Measurements from ENCODE around the gene WWTR1.
A peak's percentile ranks its signal among the peaks of the same experiment; 100 is the strongest.

The WWTR1 gene

GRCh38 chr3:149577801-149578200 lies 80.0 kb downstream of the WWTR1 start:
- TF ChIP-seq CTCF (IDR thresholded peaks at IDR 0.05; ENCODE audit: low read depth, low read length) = no peak
- H3K4me3 ChIP-seq (ENCODE audit: low read depth, low read length) = no peak overlapping the region

- no peak for TF ChIP-seq CTCF (IDR thresholded peaks at IDR 0.05; ENCODE audit: low read depth, low read length)
- peak overlapping the region; percentile 33 for H3K4me3 ChIP-seq (ENCODE audit: low read depth, low read length)
Observed at GRCh38 chr3:149575961-149576564, 81.8 kb downstream of the WWTR1 start.

GRCh38 chr3:149575213-149575960 lies 82.4 kb downstream of the WWTR1 start:
- H3K4me3 ChIP-seq (ENCODE audit: low read depth, low read length) = peak overlapping the region; percentile 33
- no peak for TF ChIP-seq CTCF (IDR thresholded peaks at IDR 0.05; ENCODE audit: low read depth, low read length)

GRCh38 chr3:149572796-149573414 lies 84.9 kb downstream of the WWTR1 start:
- no peak for TF ChIP-seq CTCF (IDR thresholded peaks at IDR 0.05; ENCODE audit: low read depth, low read length)
- no peak overlapping the region for H3K4me3 ChIP-seq (ENCODE audit: low read depth, low read length)

- TF ChIP-seq CTCF (IDR thresholded peaks at IDR 0.05; ENCODE audit: low read depth, low read length) = no peak
- H3K4me3 ChIP-seq (ENCODE audit: low read depth, low read length) = no peak overlapping the region
Observed at GRCh38 chr3:149571381-149571780, 86.4 kb downstream of the WWTR1 start.

- TF ChIP-seq CTCF (IDR thresholded peaks at IDR 0.05; ENCODE audit: low read depth, low read length) = no peak
- no peak overlapping the region for H3K4me3 ChIP-seq (ENCODE audit: low read depth, low read length)
Observed at GRCh38 chr3:149570016-149570415, 87.8 kb downstream of the WWTR1 start.

- H3K4me3 ChIP-seq (ENCODE audit: low read depth, low read length) = no peak overlapping the region
- no peak for TF ChIP-seq CTCF (IDR thresholded peaks at IDR 0.05; ENCODE audit: low read depth, low read length)
Observed at GRCh38 chr3:149567381-149567780, 90.4 kb downstream of the WWTR1 start.

All from WI38 (cell line).